Measurements from ENCODE around the gene TPD52L2.

DNA sequence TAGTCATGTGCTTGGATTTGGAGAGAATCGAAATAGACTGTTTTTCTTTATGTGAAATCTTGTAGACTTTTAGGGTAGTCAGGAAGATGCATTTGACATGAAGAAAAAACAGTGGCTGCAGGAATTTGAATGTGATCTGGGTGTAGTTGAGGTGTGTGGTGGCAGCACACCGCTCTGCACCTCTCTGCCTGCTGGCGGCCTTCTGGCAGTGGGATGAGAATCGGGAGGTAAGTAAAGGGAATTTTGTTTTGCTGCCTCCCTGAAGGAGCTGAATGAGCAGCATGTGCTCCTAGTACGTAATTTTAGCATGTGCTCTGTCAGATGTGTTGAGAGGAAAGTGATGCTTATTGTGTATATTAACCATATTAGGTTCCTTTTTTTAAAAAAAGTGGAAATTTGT lies 3.2 kb downstream of the TPD52L2 start:
- TF ChIP-seq, protein P1, sequence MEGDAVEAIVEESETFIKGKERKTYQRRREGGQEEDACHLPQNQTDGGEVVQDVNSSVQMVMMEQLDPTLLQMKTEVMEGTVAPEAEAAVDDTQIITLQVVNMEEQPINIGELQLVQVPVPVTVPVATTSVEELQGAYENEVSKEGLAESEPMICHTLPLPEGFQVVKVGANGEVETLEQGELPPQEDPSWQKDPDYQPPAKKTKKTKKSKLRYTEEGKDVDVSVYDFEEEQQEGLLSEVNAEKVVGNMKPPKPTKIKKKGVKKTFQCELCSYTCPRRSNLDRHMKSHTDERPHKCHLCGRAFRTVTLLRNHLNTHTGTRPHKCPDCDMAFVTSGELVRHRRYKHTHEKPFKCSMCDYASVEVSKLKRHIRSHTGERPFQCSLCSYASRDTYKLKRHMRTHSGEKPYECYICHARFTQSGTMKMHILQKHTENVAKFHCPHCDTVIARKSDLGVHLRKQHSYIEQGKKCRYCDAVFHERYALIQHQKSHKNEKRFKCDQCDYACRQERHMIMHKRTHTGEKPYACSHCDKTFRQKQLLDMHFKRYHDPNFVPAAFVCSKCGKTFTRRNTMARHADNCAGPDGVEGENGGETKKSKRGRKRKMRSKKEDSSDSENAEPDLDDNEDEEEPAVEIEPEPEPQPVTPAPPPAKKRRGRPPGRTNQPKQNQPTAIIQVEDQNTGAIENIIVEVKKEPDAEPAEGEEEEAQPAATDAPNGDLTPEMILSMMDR (IDR thresholded peaks at IDR 0.05; ENCODE audit: low read length): no peak
- no peak for TF ChIP-seq EZH2 (IDR thresholded peaks at IDR 0.05; ENCODE audit: borderline replicate concordance, low read length)

Measured in OCI-LY1 (cell line).